Type B pancreatic cell (in vitro differentiated cells): ENCODE results near the gene DOCK2. TPM values are rescaled to one million over a fixed set of nuclear protein-coding genes. Genes with fewer than 3 reads are reported as not detected.

Experiments
- DNase-seq: peaks from one replicate; pipeline ENCODE4 v3.0.0; 2021; ENCODE audit warnings: mixed read lengths; ENCODE audit not compliant: unreplicated experiment; ENCODE audit errors: extremely low spot score
- H3K27ac Mint-ChIP-seq: 2 replicates; pipeline ENCODE4 v1.8.0; 2021; ENCODE audit warnings: mild to moderate bottlenecking, mixed read lengths
- H3K27me3 Mint-ChIP-seq: 2 replicates; pipeline ENCODE4 v1.8.0; 2021; ENCODE audit warnings: mixed read lengths
- H3K36me3 Mint-ChIP-seq: 2 replicates; pipeline ENCODE4 v1.8.0; 2021; ENCODE audit warnings: mixed read lengths
- H3K4me1 Mint-ChIP-seq: one replicate; pipeline ENCODE4 v1.8.0; 2021; ENCODE audit warnings: mixed read lengths; ENCODE audit not compliant: unreplicated experiment
- H3K4me3 Mint-ChIP-seq: 2 replicates; pipeline ENCODE4 v1.8.0; 2021; ENCODE audit warnings: mild to moderate bottlenecking, mixed read lengths
- H3K9me3 Mint-ChIP-seq: 2 replicates; pipeline ENCODE4 v1.8.0; 2021; ENCODE audit warnings: mixed read lengths
- total RNA-seq: library from RNA; stranded (reverse); gene quantifications from 2 replicates; pipeline ENCODE4 v1.2.1, GENCODE V29; 2021; ENCODE audit warnings: low replicate concordance
- TF ChIP-seq, protein P1 (sequence below): fragments of 200-600 bp; sonication (generic); conservative IDR thresholded peaks from 2 replicates; pipeline ENCODE4 v1.5.0; 2021; ENCODE audit warnings: antibody characterized with exemption, mild to moderate bottlenecking

The DOCK2 gene
- total RNA-seq, 1 donor from 2014 or later, result 0.82 TPM

DNA sequence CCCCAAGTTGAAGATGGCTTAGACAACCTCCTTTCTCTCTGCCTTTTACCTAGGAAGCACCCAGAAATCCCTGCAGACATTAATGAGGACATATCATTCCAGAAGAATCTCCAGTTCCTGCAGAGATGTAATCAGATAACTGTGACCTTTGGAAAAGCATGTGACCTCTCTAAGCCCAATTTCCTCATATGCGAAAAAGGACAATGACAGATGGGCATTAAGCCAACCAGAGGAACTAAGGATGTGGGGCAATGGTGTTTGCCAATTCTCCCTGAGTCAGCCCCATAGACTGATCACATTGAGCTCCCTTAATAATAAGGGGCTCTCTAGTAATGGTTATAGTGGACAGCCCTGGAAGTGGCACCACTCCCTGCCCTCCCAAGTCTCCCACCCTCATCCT lies 458.6 kb downstream of the DOCK2 start:
- TF ChIP-seq, protein P1, sequence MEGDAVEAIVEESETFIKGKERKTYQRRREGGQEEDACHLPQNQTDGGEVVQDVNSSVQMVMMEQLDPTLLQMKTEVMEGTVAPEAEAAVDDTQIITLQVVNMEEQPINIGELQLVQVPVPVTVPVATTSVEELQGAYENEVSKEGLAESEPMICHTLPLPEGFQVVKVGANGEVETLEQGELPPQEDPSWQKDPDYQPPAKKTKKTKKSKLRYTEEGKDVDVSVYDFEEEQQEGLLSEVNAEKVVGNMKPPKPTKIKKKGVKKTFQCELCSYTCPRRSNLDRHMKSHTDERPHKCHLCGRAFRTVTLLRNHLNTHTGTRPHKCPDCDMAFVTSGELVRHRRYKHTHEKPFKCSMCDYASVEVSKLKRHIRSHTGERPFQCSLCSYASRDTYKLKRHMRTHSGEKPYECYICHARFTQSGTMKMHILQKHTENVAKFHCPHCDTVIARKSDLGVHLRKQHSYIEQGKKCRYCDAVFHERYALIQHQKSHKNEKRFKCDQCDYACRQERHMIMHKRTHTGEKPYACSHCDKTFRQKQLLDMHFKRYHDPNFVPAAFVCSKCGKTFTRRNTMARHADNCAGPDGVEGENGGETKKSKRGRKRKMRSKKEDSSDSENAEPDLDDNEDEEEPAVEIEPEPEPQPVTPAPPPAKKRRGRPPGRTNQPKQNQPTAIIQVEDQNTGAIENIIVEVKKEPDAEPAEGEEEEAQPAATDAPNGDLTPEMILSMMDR, result no peak

GRCh38 chr5:170097934-170098333 lies 460.9 kb downstream of the DOCK2 start:
- Mint-ChIP-seq H3K27ac (no peak overlapping the region), H3K36me3 (no peaks in the 10 kb centered on the region), H3K4me1 (peaks cover 6% of the 10 kb centered on the region), H3K27me3 (peaks cover 43% of the 10 kb centered on the region), H3K4me3 (no peak overlapping the region), H3K9me3 (no peaks in the 10 kb centered on the region)
- TF ChIP-seq, protein P1, result no peak
- no peak for DNase-seq

More for the DNA sequence above, 458.6 kb downstream of the DOCK2 start:
- Mint-ChIP-seq H3K27me3 (peaks cover 48% of the 10 kb centered on the region), H3K4me1 (peaks cover 6% of the 10 kb centered on the region), H3K9me3 (no peaks in the 10 kb centered on the region), H3K27ac (no peak overlapping the region), H3K4me3 (no peak overlapping the region), H3K36me3 (no peaks in the 10 kb centered on the region)
- no peak for DNase-seq

DNA sequence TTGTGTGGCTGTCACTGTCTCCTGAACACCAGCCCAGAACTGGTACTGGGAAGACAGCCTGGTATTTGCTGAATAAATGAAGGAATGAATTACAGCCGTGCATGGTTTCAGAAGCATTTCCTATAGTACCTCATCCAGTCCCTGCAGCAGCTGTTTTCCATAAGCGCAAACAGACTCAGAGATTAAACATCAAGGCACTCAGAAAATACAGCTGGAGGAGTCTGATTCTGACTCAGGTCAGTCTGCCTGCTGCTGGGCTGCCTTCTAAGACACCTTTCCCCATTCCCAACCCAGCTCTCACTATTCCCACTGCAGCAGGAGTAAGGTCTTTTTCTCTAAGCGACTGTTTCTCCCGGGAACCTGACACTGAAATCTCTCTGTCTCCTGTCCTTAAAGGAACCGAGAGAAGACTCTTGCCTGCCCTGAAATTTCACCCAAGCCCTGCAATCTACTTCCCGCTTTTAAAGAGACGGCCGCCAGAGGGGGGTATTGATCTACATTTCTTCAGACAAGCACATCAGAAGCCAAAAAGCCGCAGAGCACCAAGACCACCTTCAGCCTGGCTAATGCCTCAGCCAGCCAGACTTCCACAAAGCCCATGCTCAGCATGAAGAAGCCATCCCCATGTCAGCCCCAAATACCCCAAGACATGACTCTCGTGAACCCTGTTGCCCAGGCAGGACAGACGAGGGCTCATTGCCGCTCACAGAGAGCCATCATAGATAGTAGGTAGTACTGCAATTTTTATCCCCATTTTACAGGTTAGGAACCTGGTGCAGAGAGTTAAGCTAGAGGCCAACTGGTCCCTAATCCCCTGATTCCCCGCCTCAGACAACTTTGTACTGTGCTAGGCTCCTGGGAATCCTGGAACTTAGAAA lies 463.2 kb downstream of the DOCK2 start:
- H3K36me3 Mint-ChIP-seq, result no peaks in the 10 kb centered on the region
- H3K4me1 Mint-ChIP-seq, result peaks cover 6% of the 10 kb centered on the region
- H3K27me3 Mint-ChIP-seq, result peaks cover 33% of the 10 kb centered on the region
- peak; percentile 81 for DNase-seq
- TF ChIP-seq, protein P1, result peak; percentile 88
- H3K9me3 Mint-ChIP-seq, result no peaks in the 10 kb centered on the region
- no peak overlapping the region for H3K27ac Mint-ChIP-seq
- H3K4me3 Mint-ChIP-seq, result no peak overlapping the region

DNA sequence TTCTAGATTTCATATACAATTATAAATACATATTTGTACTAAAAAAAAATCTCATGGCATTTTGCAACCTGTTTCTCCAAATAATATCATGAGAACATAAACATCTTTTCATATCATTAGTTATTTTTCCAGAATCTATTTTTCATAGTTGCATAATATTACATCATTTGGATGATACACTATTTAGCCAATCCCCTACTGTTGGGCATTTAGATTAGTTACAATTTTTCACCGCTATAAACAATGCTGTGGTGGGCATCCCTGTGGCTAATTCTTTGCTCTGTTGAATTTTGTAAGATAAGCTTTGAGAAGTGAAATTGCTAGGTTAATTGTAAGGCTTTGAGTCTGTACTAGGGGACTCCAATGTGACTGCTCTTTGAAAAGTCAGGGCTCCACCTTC lies 466.4 kb downstream of the DOCK2 start:
- DNase-seq, result no peak
- Mint-ChIP-seq H3K27me3 (peaks cover 25% of the 10 kb centered on the region), H3K4me3 (no peak overlapping the region), H3K36me3 (no peaks in the 10 kb centered on the region), H3K9me3 (no peaks in the 10 kb centered on the region), H3K4me1 (peaks cover 6% of the 10 kb centered on the region), H3K27ac (no peak overlapping the region)
- TF ChIP-seq, protein P1, result no peak

GRCh38 chr5:170104299-170104698 lies 467.2 kb downstream of the DOCK2 start:
- peaks cover 27% of the 10 kb centered on the region for H3K27me3 Mint-ChIP-seq
- DNase-seq, result no peak
- H3K27ac Mint-ChIP-seq, result no peak overlapping the region
- peaks cover 6% of the 10 kb centered on the region for H3K4me1 Mint-ChIP-seq
- H3K36me3 Mint-ChIP-seq, result no peaks in the 10 kb centered on the region
- TF ChIP-seq, protein P1, result no peak
- no peaks in the 10 kb centered on the region for H3K9me3 Mint-ChIP-seq
- no peak overlapping the region for H3K4me3 Mint-ChIP-seq
